Fibroblast of lung (primary cell): ENCODE measurements around the gene COL19A1. TPM values are rescaled to one million over a fixed set of nuclear protein-coding genes. Genes with fewer than 3 reads are reported as not detected.

Experiments
- DNase-seq, 2 donors: peaks; one replicate each; pipeline versions ENCODE4 v3.0.0 to v3.0.0-alpha.2; 2010; ENCODE audit warnings: low read depth in 2 of 2
- H2AFZ ChIP-seq: 2 replicates; pipeline ENCODE4 v1.5.1; 2012; ENCODE audit warnings: low read length, control low read depth, inconsistent platforms
- H3K27ac ChIP-seq: 2 replicates; pipeline ENCODE4 v1.5.1; 2011; ENCODE audit warnings: low read length, control low read depth; ENCODE audit not compliant: insufficient read depth
- H3K27me3 ChIP-seq: 2 replicates; pipeline ENCODE4 v1.5.1; 2011; ENCODE audit warnings: mild to moderate bottlenecking, low read length; ENCODE audit not compliant: control insufficient read depth, insufficient read depth
- H3K36me3 ChIP-seq: 2 replicates; pipeline ENCODE4 v1.5.1; 2011; ENCODE audit warnings: low read length; ENCODE audit not compliant: control insufficient read depth, insufficient read depth
- H3K4me1 ChIP-seq: 2 replicates; pipeline ENCODE4 v1.5.1; 2011; ENCODE audit warnings: low read length; ENCODE audit not compliant: control insufficient read depth, insufficient read depth; ENCODE audit errors: extremely low read depth
- H3K4me2 ChIP-seq: 2 replicates; pipeline ENCODE4 v1.5.1; 2011; ENCODE audit warnings: low read length, control low read depth; ENCODE audit not compliant: insufficient read depth; ENCODE audit errors: extremely low read depth
- H3K4me3 ChIP-seq, 4 experiments: fragments of 200-600 bp in 1 of 4; sonication (generic) in 1 of 4; replicated peaks in 1 of 4; 2 replicates each; pipeline ENCODE4 v1.5.1; 2011 to 2016; ENCODE audit warnings: low read length in 4 of 4, low read depth in 3 of 4, mild to moderate bottlenecking in 3 of 4, control low read depth in 2 of 4, inconsistent platforms in 1 of 4, mixed read lengths in 1 of 4; ENCODE audit not compliant: insufficient read depth in 1 of 4; ENCODE audit errors: control extremely low read depth in 1 of 4
- H3K79me2 ChIP-seq: 2 replicates; pipeline ENCODE4 v1.5.1; 2012; ENCODE audit warnings: mild to moderate bottlenecking, low read length, inconsistent platforms; ENCODE audit not compliant: control insufficient read depth, insufficient read depth
- H3K9ac ChIP-seq: 2 replicates; pipeline ENCODE4 v1.5.1; 2011; ENCODE audit warnings: mild to moderate bottlenecking, low read length, control low read depth; ENCODE audit not compliant: insufficient read depth
- H3K9me3 ChIP-seq: 2 replicates; pipeline ENCODE4 v1.5.1; 2012; ENCODE audit warnings: low read depth, low read length; ENCODE audit not compliant: control insufficient read depth, insufficient read depth
- H4K20me1 ChIP-seq: 2 replicates; pipeline ENCODE4 v1.5.1; 2011; ENCODE audit warnings: low read length; ENCODE audit not compliant: control insufficient read depth, insufficient read depth; ENCODE audit errors: extremely low read depth
- CTCF ChIP-seq, 2 donors: IDR thresholded peaks in 1 of 2; conservative IDR thresholded peaks in 1 of 2; 1 replicate in 1 of 2; 2 replicates in 1 of 2; pipeline ENCODE4 v1.5.1; 2011 to 2012; ENCODE audit warnings: low read length in 2 of 2, control low read depth in 1 of 2, inconsistent platforms in 1 of 2, low read depth in 1 of 2, mild to moderate bottlenecking in 1 of 2
- EZH2 ChIP-seq: IDR thresholded peaks from 2 replicates; pipeline ENCODE4 v1.5.1; 2012; ENCODE audit warnings: low read length, control low read depth, mild to moderate bottlenecking; ENCODE audit errors: missing control alignments
- polyA plus RNA-seq, 2 donors: library from polyadenylated mRNA; depleted of rRNA in 1 of 2; stranded (reverse) in 1 of 2; unstranded in 1 of 2; fragments of >200 nt; gene quantifications; 2 replicates each; pipeline ENCODE4 v1.2.1, GENCODE V29; 2011 to 2012; ENCODE audit warnings: missing spikeins in 1 of 2
- total RNA-seq: library from RNA; depleted of rRNA; stranded (reverse); fragments of >200 nt; gene quantifications from 2 replicates; pipeline ENCODE4 v1.2.1, GENCODE V29; 2014

COL19A1 gene
- total and polyA plus RNA-seq, 2 donors (not counting 1 experiment from before 2014, with no cell fraction given): 0.01 TPM; not detected in 1

DNA sequence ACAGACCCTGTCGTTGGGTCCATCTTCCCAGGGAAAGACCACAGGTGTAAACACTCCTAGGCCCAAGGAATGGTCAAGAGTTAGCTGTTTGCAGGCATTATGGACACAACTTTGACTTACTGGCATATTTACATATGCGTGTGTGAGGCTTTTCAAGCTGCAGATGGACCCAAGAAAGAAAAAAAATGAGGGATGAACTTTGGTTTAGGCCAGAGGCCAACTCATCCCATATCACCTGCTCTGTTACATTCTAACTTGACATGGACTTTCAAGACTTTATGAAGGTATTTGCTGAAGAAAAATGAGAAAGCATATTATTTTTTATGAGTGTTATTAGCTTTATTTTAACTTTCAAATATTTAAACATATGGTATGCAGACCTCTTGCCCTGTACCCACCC is 6.9 kb downstream of the COL19A1 start:
- no peak overlapping the region for H3K27ac ChIP-seq
- peaks cover 3% of the 10 kb centered on the region for H3K27me3 ChIP-seq

GRCh38 chr6:69875715-69876114 is 9.4 kb downstream of the COL19A1 start:
- Histone ChIP-seq H3K4me1 (no peaks in the 10 kb centered on the region), H4K20me1 (no peaks in the 10 kb centered on the region), H2AFZ (no peak overlapping the region), H3K36me3 (no peaks in the 10 kb centered on the region), H3K9ac (no peak overlapping the region), H3K27ac (no peak overlapping the region), H3K4me3 (no peak overlapping the region), H3K79me2 (no peaks in the 10 kb centered on the region), H3K4me2 (no peak overlapping the region), H3K9me3 (no peaks in the 10 kb centered on the region), H3K27me3 (no peaks in the 10 kb centered on the region)
- TF ChIP-seq EZH2 (no peak), CTCF (conservative IDR thresholded peaks at IDR 0.05 in 1 of 2, IDR thresholded peaks at IDR 0.05 in 1 of 2; ENCODE audit: low read depth in 1 of 2, low read length in 2 of 2) (no peak)
- DNase-seq: no peak

More for the DNA sequence above, 6.9 kb downstream of the COL19A1 start:
- Histone ChIP-seq H3K4me2 (no peak overlapping the region), H3K36me3 (no peaks in the 10 kb centered on the region), H4K20me1 (no peaks in the 10 kb centered on the region), H3K9ac (no peak overlapping the region), H2AFZ (no peak overlapping the region), H3K9me3 (no peaks in the 10 kb centered on the region), H3K79me2 (no peaks in the 10 kb centered on the region), H3K4me3 (no peak overlapping the region), H3K4me1 (no peaks in the 10 kb centered on the region)
- no peak for TF ChIP-seq EZH2
- TF ChIP-seq CTCF (conservative IDR thresholded peaks at IDR 0.05 in 1 of 2, IDR thresholded peaks at IDR 0.05 in 1 of 2; ENCODE audit: low read depth in 1 of 2, low read length in 2 of 2): no peak
- DNase-seq: no peak

DNA sequence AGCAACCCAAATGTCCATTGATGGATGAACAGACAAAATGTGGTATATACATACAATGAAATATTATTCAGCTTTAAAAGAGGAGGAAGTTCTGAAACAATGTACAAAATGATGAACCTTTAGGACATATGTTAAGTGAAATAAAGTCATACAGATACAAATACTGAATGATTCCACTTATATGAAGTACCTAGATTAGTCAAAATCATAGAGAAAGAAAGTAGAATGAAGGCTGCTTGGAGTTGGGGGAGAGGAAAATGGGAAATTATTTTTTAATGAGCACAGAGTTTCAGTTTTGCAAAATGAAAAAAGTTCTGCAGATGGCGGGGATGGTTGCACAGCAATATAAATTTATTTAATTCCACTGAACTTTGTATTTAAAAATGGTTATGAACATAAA is 12.4 kb downstream of the COL19A1 start:
- no peak for DNase-seq
- no peak overlapping the region for H3K27ac ChIP-seq
- H4K20me1 ChIP-seq: no peaks in the 10 kb centered on the region
- H3K36me3 ChIP-seq: no peaks in the 10 kb centered on the region
- TF ChIP-seq CTCF (conservative IDR thresholded peaks at IDR 0.05 in 1 of 2, IDR thresholded peaks at IDR 0.05 in 1 of 2; ENCODE audit: low read depth in 1 of 2, low read length in 2 of 2) (no peak), EZH2 (no peak)
- H3K4me1 ChIP-seq: no peaks in the 10 kb centered on the region
- H3K4me2 ChIP-seq: no peak overlapping the region
- H3K9ac ChIP-seq: no peak overlapping the region
- no peaks in the 10 kb centered on the region for H3K79me2 ChIP-seq
- no peak overlapping the region for H2AFZ ChIP-seq
- H3K27me3 ChIP-seq: no peaks in the 10 kb centered on the region
- H3K9me3 ChIP-seq: no peaks in the 10 kb centered on the region
- no peak overlapping the region for H3K4me3 ChIP-seq
